HG03432 (cell line): ENCODE measurements around the gene RHOT1.
"Not testable (repeated sequence)": the region's sequence is repeated elsewhere in the genome, so short reads cannot be mapped to it uniquely, and the experiment has no call there.

ENCODE experiments used
- ATAC-seq: cut with Tn5 transposase; IDR thresholded peaks from one replicate; pipeline ENCODE4 v1.9.1; 2021; ENCODE audit warnings: mild to moderate bottlenecking, moderate library complexity; ENCODE audit not compliant: unreplicated experiment

Gene RHOT1

GRCh38 chr17:32223703-32224102, 81.4 kb downstream of the RHOT1 start:
- ATAC-seq, result no peak

GRCh38 chr17:32226886-32227285, 84.6 kb downstream of the RHOT1 start:
- ATAC-seq, result no peak

GRCh38 chr17:32227910-32228309, 85.6 kb downstream of the RHOT1 start:
- no peak for ATAC-seq

- ATAC-seq, result no peak
Observed at GRCh38 chr17:32235588-32235987, 93.3 kb downstream of the RHOT1 start.

- ATAC-seq, result no peak
Observed at GRCh38 chr17:32239456-32239855, 97.2 kb downstream of the RHOT1 start.

- ATAC-seq, result no peak
Observed at GRCh38 chr17:32240750-32241149, 98.4 kb downstream of the RHOT1 start.

- no peak for ATAC-seq
Observed at GRCh38 chr17:32241640-32242039, 99.3 kb downstream of the RHOT1 start.

- ATAC-seq, result no peak
Observed at GRCh38 chr17:32249475-32249874, 107.2 kb downstream of the RHOT1 start.

- ATAC-seq, result no peak
Observed at GRCh38 chr17:32253117-32253611, 110.9 kb downstream of the RHOT1 start.

- no peak for ATAC-seq
Observed at GRCh38 chr17:32256012-32256700, 113.9 kb downstream of the RHOT1 start.

GRCh38 chr17:32256701-32257019, 114.4 kb downstream of the RHOT1 start:
- no peak for ATAC-seq

GRCh38 chr17:32258383-32259140, 116.3 kb downstream of the RHOT1 start:
- no peak for ATAC-seq

- no peak for ATAC-seq
Observed at GRCh38 chr17:32259586-32259985, 117.3 kb downstream of the RHOT1 start.

- ATAC-seq, result no peak
Observed at GRCh38 chr17:32261417-32261736, 119.1 kb downstream of the RHOT1 start.

GRCh38 chr17:32261936-32262510, 119.7 kb downstream of the RHOT1 start:
- no peak for ATAC-seq

GRCh38 chr17:32263515-32263914, 121.2 kb downstream of the RHOT1 start:
- not testable (repeated sequence) for ATAC-seq

- no peak for ATAC-seq
Observed at GRCh38 chr17:32264140-32264799, 122.0 kb downstream of the RHOT1 start.

GRCh38 chr17:32264823-32265191, 122.5 kb downstream of the RHOT1 start:
- no peak for ATAC-seq

GRCh38 chr17:32265192-32265923, 123.1 kb downstream of the RHOT1 start, which contains the start of gene RHBDL3:
TSS of gene RHBDL3 (plus strand) at chr17:32265832. CDS start at chr17:32266190, 358 bp downstream.
- no peak for ATAC-seq

GRCh38 chr17:32266051-32266388, 123.7 kb downstream of the RHOT1 start:
- ATAC-seq, result no peak
